Uterus (tissue), 4 donors: ENCODE data around the gene AJAP1. TPM values are rescaled to one million over a fixed set of nuclear protein-coding genes. Genes with fewer than 3 reads are reported as not detected.

Experiments used
- DNase-seq, 2 donors: peaks; one replicate each; pipeline ENCODE4 v3.0.0-alpha.2; 2019 to 2020
- H3K27ac ChIP-seq, 2 donors: fragments of 200-600 bp; sonication (generic); 1 replicate in 1 of 2; 2 replicates in 1 of 2; pipeline ENCODE4 v1.5.1; 2016 to 2018
- H3K27me3 ChIP-seq, 2 donors: fragments of 200-600 bp; sonication (generic); one replicate each; pipeline ENCODE4 v1.5.1; 2018 to 2019; ENCODE audit warnings: control low read depth in 1 of 2
- H3K36me3 ChIP-seq, 2 donors: fragments of 200-600 bp; sonication (generic); one replicate each; pipeline ENCODE4 v1.5.1; 2019; ENCODE audit warnings: control low read depth in 1 of 2
- H3K4me1 ChIP-seq, 2 donors: fragments of 200-600 bp; sonication (generic); one replicate each; pipeline ENCODE4 v1.5.1; 2018 to 2019; ENCODE audit warnings: control low read depth in 1 of 2
- H3K4me3 ChIP-seq, 2 donors: fragments of 200-600 bp; sonication (generic); 1 replicate in 1 of 2; 2 replicates in 1 of 2; pipeline ENCODE4 v1.5.1; 2018 to 2019; ENCODE audit warnings: mild to moderate bottlenecking in 1 of 2
- H3K9me3 ChIP-seq, 2 donors: fragments of 200-600 bp; sonication (generic); one replicate each; pipeline ENCODE4 v1.5.1; 2019; ENCODE audit warnings: control low read depth in 1 of 2
- POLR2A ChIP-seq, 2 donors: fragments of 450-650 bp; IDR thresholded peaks; one replicate each; pipeline ENCODE4 v1.6.1; 2016; ENCODE audit warnings: antibody characterized with exemption in 2 of 2, mild to moderate bottlenecking in 1 of 2, moderate library complexity in 1 of 2
- intact Hi-C: fragments of 100-400 bp; cut with DNase I; formaldehyde crosslinking; loops from one replicate; pipeline ENCODE4 v1.15.1; 2023; ENCODE audit warnings: low total_unique reads
- total RNA-seq, 4 donors: library from RNA; depleted of rRNA in 3 of 4; stranded (reverse); fragments of >200 nt in 3 of 4; gene quantifications; one replicate each; pipeline versions ENCODE4 v1.1.0 to v1.2.4, GENCODE V29; 2014 to 2023
- TF ChIP-seq, protein P1 (sequence below), 4 experiments: fragments of 200-600 bp in 2 of 4; fragments of 450-650 bp in 2 of 4; sonication (generic) in 2 of 4; IDR thresholded peaks; one replicate each; pipeline ENCODE4 v1.5.1; 2016 to 2019; ENCODE audit warnings: antibody characterized with exemption in 4 of 4, mild to moderate bottlenecking in 2 of 4, moderate library complexity in 1 of 4
- donor health status: DM: yes; HTN: yes; CAD: no.

The AJAP1 gene
- total RNA-seq, 4 donors from 2014 or later: 0.97 to 2.7 (median 2.0) TPM; not detected in 1

DNA sequence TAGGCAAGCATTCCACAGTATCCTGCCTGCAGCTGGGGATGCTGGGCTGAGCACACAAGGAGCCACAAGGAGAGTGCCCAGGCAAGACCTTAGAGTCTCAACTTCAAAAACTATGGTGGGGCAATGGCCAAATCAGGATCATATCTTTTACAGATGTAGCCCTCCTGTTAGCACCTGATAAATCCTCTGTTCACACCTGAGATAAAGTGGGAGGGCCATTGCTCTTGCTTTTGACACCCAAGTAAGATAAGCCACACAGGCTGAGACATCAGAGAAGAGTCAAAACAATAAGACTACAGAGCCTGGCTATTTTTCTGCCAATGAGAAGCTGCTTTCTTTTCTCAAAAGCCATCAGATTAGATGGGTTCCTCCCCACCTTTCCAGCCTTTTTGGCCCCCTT is 148.9 kb downstream of the AJAP1 start:
- H3K4me3 ChIP-seq: no peak overlapping the region
- H3K27ac ChIP-seq: no peak overlapping the region
- intact Hi-C loops: no loop called here
- H3K27me3 ChIP-seq: no peaks in the 10 kb centered on the region
- TF ChIP-seq POLR2A (IDR thresholded peaks at IDR 0.05): no peak
- TF ChIP-seq, protein P1, sequence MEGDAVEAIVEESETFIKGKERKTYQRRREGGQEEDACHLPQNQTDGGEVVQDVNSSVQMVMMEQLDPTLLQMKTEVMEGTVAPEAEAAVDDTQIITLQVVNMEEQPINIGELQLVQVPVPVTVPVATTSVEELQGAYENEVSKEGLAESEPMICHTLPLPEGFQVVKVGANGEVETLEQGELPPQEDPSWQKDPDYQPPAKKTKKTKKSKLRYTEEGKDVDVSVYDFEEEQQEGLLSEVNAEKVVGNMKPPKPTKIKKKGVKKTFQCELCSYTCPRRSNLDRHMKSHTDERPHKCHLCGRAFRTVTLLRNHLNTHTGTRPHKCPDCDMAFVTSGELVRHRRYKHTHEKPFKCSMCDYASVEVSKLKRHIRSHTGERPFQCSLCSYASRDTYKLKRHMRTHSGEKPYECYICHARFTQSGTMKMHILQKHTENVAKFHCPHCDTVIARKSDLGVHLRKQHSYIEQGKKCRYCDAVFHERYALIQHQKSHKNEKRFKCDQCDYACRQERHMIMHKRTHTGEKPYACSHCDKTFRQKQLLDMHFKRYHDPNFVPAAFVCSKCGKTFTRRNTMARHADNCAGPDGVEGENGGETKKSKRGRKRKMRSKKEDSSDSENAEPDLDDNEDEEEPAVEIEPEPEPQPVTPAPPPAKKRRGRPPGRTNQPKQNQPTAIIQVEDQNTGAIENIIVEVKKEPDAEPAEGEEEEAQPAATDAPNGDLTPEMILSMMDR (IDR thresholded peaks at IDR 0.05): no peak
- H3K36me3 ChIP-seq: no peaks in the 10 kb centered on the region
- DNase-seq: no peak
- no peaks in the 10 kb centered on the region for H3K9me3 ChIP-seq
- no peaks in the 10 kb centered on the region for H3K4me1 ChIP-seq

- Histone ChIP-seq H3K4me3 (no peak overlapping the region), H3K9me3 (no peaks in the 10 kb centered on the region), H3K27me3 (no peaks in the 10 kb centered on the region), H3K27ac (no peak overlapping the region), H3K36me3 (no peaks in the 10 kb centered on the region), H3K4me1 (no peaks in the 10 kb centered on the region)
- no peak for DNase-seq
- TF ChIP-seq, protein P1 (IDR thresholded peaks at IDR 0.05): no peak
- no peak for TF ChIP-seq POLR2A (IDR thresholded peaks at IDR 0.05)
- intact Hi-C loops: no loop called here
Measured at GRCh38 chr1:4805987-4806386, 151.6 kb downstream of the AJAP1 start.

- no peak for DNase-seq
- H3K4me1 ChIP-seq: no peaks in the 10 kb centered on the region
- no peak overlapping the region for H3K4me3 ChIP-seq
- H3K9me3 ChIP-seq: peaks cover 0 to 5% of the 10 kb centered on the region in 2 donors
- TF ChIP-seq POLR2A (IDR thresholded peaks at IDR 0.05): no peak
- TF ChIP-seq, protein P1 (IDR thresholded peaks at IDR 0.05): no peak
- H3K36me3 ChIP-seq: no peaks in the 10 kb centered on the region
- no peak overlapping the region for H3K27ac ChIP-seq
- H3K27me3 ChIP-seq: no peaks in the 10 kb centered on the region
- intact Hi-C loops: no loop called here
Measured at GRCh38 chr1:4820543-4820942, 166.1 kb downstream of the AJAP1 start.

GRCh38 chr1:4825800-4826450 is 171.5 kb downstream of the AJAP1 start:
- TF ChIP-seq, protein P1 (IDR thresholded peaks at IDR 0.05): peak in 2 of 4 experiments; percentile 11 to 38
- TF ChIP-seq POLR2A (IDR thresholded peaks at IDR 0.05): no peak
- H3K4me3 ChIP-seq: no peak overlapping the region
- no peak overlapping the region for H3K27ac ChIP-seq
- no peaks in the 10 kb centered on the region for H3K36me3 ChIP-seq
- intact Hi-C loops: no loop called here
- H3K4me1 ChIP-seq: no peaks in the 10 kb centered on the region
- H3K9me3 ChIP-seq: peaks cover 0 to 5% of the 10 kb centered on the region in 2 donors
- no peak for DNase-seq
- H3K27me3 ChIP-seq: no peaks in the 10 kb centered on the region

DNA sequence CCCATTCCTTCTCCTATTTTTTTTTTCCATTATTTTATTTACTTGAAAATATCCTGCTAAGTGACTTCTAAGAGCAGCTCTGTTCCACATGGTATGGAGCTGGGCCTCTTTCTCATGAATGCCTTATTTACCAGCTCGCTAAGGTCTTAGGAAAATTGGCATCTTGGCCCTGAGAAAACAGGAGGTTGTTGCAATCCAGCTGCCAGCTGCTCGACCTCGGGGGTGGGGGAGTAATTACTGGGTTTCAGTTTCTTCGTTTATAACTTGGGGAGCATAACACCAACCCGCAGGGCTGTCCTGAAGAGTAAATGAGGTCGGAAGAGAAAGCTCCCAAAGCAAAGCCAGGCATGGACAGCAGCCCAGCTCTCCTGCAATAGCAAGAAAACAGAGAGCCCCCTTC is 176.3 kb downstream of the AJAP1 start:
- no peak overlapping the region for H3K4me3 ChIP-seq
- no peak overlapping the region for H3K27ac ChIP-seq
- H3K36me3 ChIP-seq: no peaks in the 10 kb centered on the region
- no peaks in the 10 kb centered on the region for H3K27me3 ChIP-seq
- H3K9me3 ChIP-seq: no peaks in the 10 kb centered on the region
- DNase-seq: no peak
- no peaks in the 10 kb centered on the region for H3K4me1 ChIP-seq
- TF ChIP-seq, protein P1 (IDR thresholded peaks at IDR 0.05): no peak
- no peak for TF ChIP-seq POLR2A (IDR thresholded peaks at IDR 0.05)
- intact Hi-C loops: no loop called here
